H1 (cell line): Measurements from ENCODE around the gene TGFB1. TPM values are rescaled to one million over a fixed set of nuclear protein-coding genes. Genes with fewer than 3 reads are reported as not detected.

Experiments
- CTCF ChIA-PET: fragments of 300-600 bp; sonication (Branson Sonifier 250); formaldehyde crosslinking; loops from one replicate; lab custom pipeline; 2021; ENCODE audit not compliant: partially characterized antibody; lab: Charles Lee
- POLR2A ChIA-PET: fragments of 300-600 bp; sonication (Branson Sonifier 250); formaldehyde crosslinking; loops from one replicate; lab custom pipeline; 2021; ENCODE audit warnings: inconsistent platforms; ENCODE audit not compliant: partially characterized antibody; lab: Charles Lee
- DNase-seq, 2 experiments: peaks; one replicate each; pipeline versions ENCODE4 v3.0.0 to v3.0.0-alpha.2; 2010 to 2022; ENCODE audit warnings: low spot score in 2 of 2, low read depth in 1 of 2, mixed read lengths in 1 of 2
- FAIRE-seq: peaks from 2 replicates; lab custom pipeline; 2011; peaks lifted over from hg19 to GRCh38; lab: Jason Lieb, UNC
- H2AFZ ChIP-seq: 2 replicates; pipeline ENCODE4 v1.8.1; 2012; ENCODE audit warnings: low read length, inconsistent platforms
- H2AK5ac ChIP-seq: 2 replicates; pipeline ENCODE4 v1.6.1; 2013; ENCODE audit warnings: low read depth, low read length
- H2BK120ac ChIP-seq: replicated peaks from 2 replicates; pipeline ENCODE3; 2013; ENCODE audit warnings: low read depth, low read length, inconsistent platforms
- H2BK12ac ChIP-seq: 2 replicates; pipeline ENCODE4 v1.6.1; 2013; ENCODE audit warnings: low read depth, low read length
- H2BK15ac ChIP-seq: 2 replicates; pipeline ENCODE4 v1.6.1; 2013; ENCODE audit warnings: low read length
- H2BK20ac ChIP-seq: 2 replicates; pipeline ENCODE4 v1.6.1; 2013; ENCODE audit warnings: low read length
- H2BK5ac ChIP-seq: 2 replicates; pipeline ENCODE4 v1.6.1; 2013; ENCODE audit warnings: low read depth, low read length
- H3K14ac ChIP-seq: 2 replicates; pipeline ENCODE4 v1.6.1; 2013; ENCODE audit warnings: inconsistent platforms; ENCODE audit not compliant: insufficient read length
- H3K18ac ChIP-seq: 2 replicates; pipeline ENCODE4 v1.6.1; 2013; ENCODE audit warnings: low read length; ENCODE audit errors: extremely low read depth
- H3K23ac ChIP-seq: 2 replicates; pipeline ENCODE4 v1.6.1; 2013; ENCODE audit warnings: inconsistent platforms; ENCODE audit not compliant: insufficient read length
- H3K23me2 ChIP-seq: 2 replicates; pipeline ENCODE4 v1.6.1; 2013; ENCODE audit warnings: low read depth, low read length
- H3K27ac ChIP-seq: 2 replicates; pipeline ENCODE4 v1.6.1; 2011; ENCODE audit warnings: low read depth, low read length, inconsistent platforms
- H3K27me3 ChIP-seq, 4 experiments: replicated peaks in 1 of 4; 1 replicate in 1 of 4; 2 replicates in 3 of 4; pipeline versions ENCODE4 v1.6.1 to v1.8.1; 2011 to 2013; ENCODE audit warnings: low read length in 3 of 4, mild to moderate bottlenecking in 3 of 4, inconsistent platforms in 2 of 4, mixed read lengths in 2 of 4, moderate library complexity in 1 of 4; ENCODE audit not compliant: control insufficient read depth in 3 of 4, insufficient read depth in 3 of 4; ENCODE audit errors: extremely low read depth in 1 of 4
- H3K36me3 ChIP-seq, 4 experiments: 2 replicates each; pipeline versions ENCODE4 v1.6.1 to v1.8.1; 2011 to 2013; ENCODE audit warnings: mild to moderate bottlenecking in 4 of 4, low read length in 3 of 4, moderate library complexity in 2 of 4, control low read depth in 1 of 4, inconsistent platforms in 1 of 4; ENCODE audit not compliant: insufficient read depth in 4 of 4, control insufficient read depth in 2 of 4
- H3K4ac ChIP-seq: replicated peaks from 2 replicates; pipeline ENCODE3; 2013; ENCODE audit warnings: low read length, low read depth, mixed read lengths, inconsistent platforms; ENCODE audit not compliant: insufficient read length
- H3K4me1 ChIP-seq, 4 experiments: replicated peaks in 1 of 4; 1 replicate in 1 of 4; 2 replicates in 3 of 4; pipeline versions ENCODE4 v1.6.1 to v1.8.1; 2011 to 2013; ENCODE audit warnings: low read length in 3 of 4, inconsistent platforms in 2 of 4, mixed read lengths in 1 of 4; ENCODE audit not compliant: insufficient read depth in 4 of 4, control insufficient read depth in 3 of 4
- H3K4me2 ChIP-seq, 2 experiments: 2 replicates each; pipeline versions ENCODE4 v1.6.1 to v1.8.1; 2011 to 2013; ENCODE audit warnings: low read depth in 2 of 2, low read length in 2 of 2, control low read depth in 1 of 2, inconsistent platforms in 1 of 2, mild to moderate bottlenecking in 1 of 2; ENCODE audit not compliant: insufficient read depth in 1 of 2
- H3K4me3 ChIP-seq, 4 experiments: fragments of 200-600, 300-600 bp in 1 of 4; sonication (generic), shearing (Covaris generic), sonication (Bioruptor Twin) in 1 of 4; 2 replicates each; pipeline versions ENCODE4 v1.5.1 to v1.8.1; 2011 to 2016; ENCODE audit warnings: low read length in 4 of 4, low read depth in 3 of 4, control low read depth in 2 of 4, inconsistent platforms in 2 of 4, mild to moderate bottlenecking in 2 of 4, mixed read lengths in 1 of 4, moderate library complexity in 1 of 4; ENCODE audit not compliant: insufficient read depth in 2 of 4; ENCODE audit errors: extremely low read depth in 1 of 4
- H3K56ac ChIP-seq: replicated peaks from 2 replicates; pipeline ENCODE3; 2013; ENCODE audit warnings: low read depth, mild to moderate bottlenecking, mixed read lengths, low read length, inconsistent platforms; ENCODE audit not compliant: insufficient read length
- H3K79me1 ChIP-seq: 2 replicates; pipeline ENCODE4 v1.6.1; 2013; ENCODE audit warnings: low read depth, low read length, control low read depth
- H3K79me2 ChIP-seq, 2 experiments: 2 replicates each; pipeline versions ENCODE4 v1.6.1 to v1.8.1; 2012 to 2013; ENCODE audit warnings: low read length in 2 of 2, mild to moderate bottlenecking in 2 of 2, inconsistent platforms in 1 of 2; ENCODE audit not compliant: insufficient read depth in 2 of 2, control insufficient read depth in 1 of 2
- H3K9ac ChIP-seq, 4 experiments: replicated peaks in 1 of 4; 1 replicate in 1 of 4; 2 replicates in 3 of 4; pipeline versions ENCODE4 v1.6.1 to v1.8.1; 2011 to 2013; ENCODE audit warnings: low read depth in 3 of 4, low read length in 3 of 4, control low read depth in 2 of 4, mild to moderate bottlenecking in 2 of 4, moderate library complexity in 2 of 4, inconsistent platforms in 1 of 4; ENCODE audit errors: extremely low read depth in 1 of 4
- H3K9me3 ChIP-seq, 2 experiments: 2 replicates each; pipeline versions ENCODE4 v1.6.1 to v1.8.1; 2012 to 2013; ENCODE audit warnings: mild to moderate bottlenecking in 2 of 2, moderate library complexity in 2 of 2, control low read depth in 1 of 2, inconsistent platforms in 1 of 2, low read depth in 1 of 2, low read length in 1 of 2, mixed read lengths in 1 of 2; ENCODE audit not compliant: insufficient read depth in 2 of 2
- H4K20me1 ChIP-seq, 2 experiments: replicated peaks in 1 of 2; 2 replicates each; pipeline versions ENCODE3 to v1.8.1; 2011 to 2013; ENCODE audit warnings: inconsistent platforms in 2 of 2, low read length in 2 of 2, mild to moderate bottlenecking in 1 of 2; ENCODE audit not compliant: insufficient read depth in 2 of 2, control insufficient read depth in 1 of 2
- H4K5ac ChIP-seq: 2 replicates; pipeline ENCODE4 v1.6.1; 2013; ENCODE audit warnings: low read length, low read depth, mixed read lengths, inconsistent platforms; ENCODE audit not compliant: insufficient read length
- H4K8ac ChIP-seq: 2 replicates; pipeline ENCODE4 v1.8.0; 2013; ENCODE audit warnings: mild to moderate bottlenecking, moderate library complexity, low read length, inconsistent platforms; ENCODE audit not compliant: insufficient read depth; ENCODE audit errors: extremely low read depth
- H4K91ac ChIP-seq: replicated peaks from 2 replicates; pipeline ENCODE3; 2013; ENCODE audit warnings: low read length, mixed read lengths, inconsistent platforms; ENCODE audit not compliant: insufficient read length
- BACH1 ChIP-seq: IDR thresholded peaks from 2 replicates; pipeline ENCODE4 v1.6.1; 2012; ENCODE audit warnings: low read length, improper control_type of control experiment
- CTCF ChIP-seq, 3 experiments: IDR thresholded peaks; 1 replicate in 2 of 3; 2 replicates in 1 of 3; pipeline versions ENCODE4 v1.5.1 to v1.6.1; 2011; ENCODE audit warnings: low read length in 3 of 3, mild to moderate bottlenecking in 3 of 3, inconsistent platforms in 2 of 3, low read depth in 1 of 3, moderate library complexity in 1 of 3; ENCODE audit not compliant: insufficient read depth in 1 of 3; ENCODE audit errors: control extremely low read depth in 1 of 3
- GABPA ChIP-seq: IDR thresholded peaks from 2 replicates; pipeline ENCODE4 v1.6.1; 2011; ENCODE audit warnings: mild to moderate bottlenecking, low read length, moderate library complexity, borderline replicate concordance; ENCODE audit not compliant: insufficient read depth
- NANOG ChIP-seq: IDR thresholded peaks from 2 replicates; pipeline ENCODE4 v1.6.1; 2011; ENCODE audit warnings: low read length, low read depth, mild to moderate bottlenecking, inconsistent platforms; ENCODE audit not compliant: insufficient read depth, poor library complexity, severe bottlenecking
- RNF2 ChIP-seq: fragments of 200-900, 300-1000 bp; sonication (generic); IDR thresholded peaks from 2 replicates; pipeline ENCODE4 v1.7.1; 2016; ENCODE audit warnings: borderline replicate concordance, low read depth, mild to moderate bottlenecking, antibody characterized with exemption, low read length; ENCODE audit not compliant: poor library complexity, severe bottlenecking; ENCODE audit errors: missing control alignments
- SP2 ChIP-seq: IDR thresholded peaks from 2 replicates; pipeline ENCODE4 v1.6.1; 2012; ENCODE audit warnings: mild to moderate bottlenecking, low read length, inconsistent platforms
- whole genome bisulfite sequencing, 2 experiments: shearing (Covaris generic) in 1 of 2; methylation state at CpG; one replicate each; pipeline versions ENCODE4 v1.1.6 to v1.1.7; 2013 to 2015; ENCODE audit warnings: low lambda C conversion rate in 2 of 2, mixed read lengths in 2 of 2, inconsistent platforms in 1 of 2, low coverage in 1 of 2, missing lambda C conversion rate in 1 of 2; ENCODE audit not compliant: insufficient replicate concordance in 2 of 2, insufficient coverage in 1 of 2, insufficient read length in 1 of 2; ENCODE audit errors: extremely low coverage in 1 of 2, missing lambda C conversion rate in 1 of 2; 5-methylcytosine and 5-hydroxymethylcytosine counted together
- polyA plus RNA-seq, 7 experiments: library from polyadenylated mRNA; depleted of rRNA in 3 of 7; stranded (reverse) in 5 of 7; unstranded in 2 of 7; fragments of >200 nt in 5 of 7; fragments of 200-250 nt in 2 of 7; gene quantifications; 1 replicate in 5 of 7; 2 replicates in 1 of 7; 4 replicates in 1 of 7; pipeline versions ENCODE4 v1.2.1 to v1.2.3, GENCODE V29; 2011 to 2013; ENCODE audit warnings: missing spikeins in 2 of 7, mixed read lengths in 2 of 7
- total RNA-seq: library from RNA; stranded (reverse); fragmentation: NEBNext Ultra II Directional; extraction: Animal tissue kit (Norgen Biotek cat#: 25700); gene quantifications from 2 replicates; pipeline ENCODE4 v1.2.1, GENCODE V29; 2021
- TF ChIP-seq, protein P1 (sequence below): IDR thresholded peaks from 2 replicates; pipeline ENCODE4 v1.6.1; 2012; ENCODE audit warnings: inconsistent platforms

Gene TGFB1
- total and polyA plus RNA-seq, 2 of the 8 experiments (the other 6 are each of a cell fraction or from before 2014, with no cell fraction given): 1.7 to 10.6 TPM

DNA sequence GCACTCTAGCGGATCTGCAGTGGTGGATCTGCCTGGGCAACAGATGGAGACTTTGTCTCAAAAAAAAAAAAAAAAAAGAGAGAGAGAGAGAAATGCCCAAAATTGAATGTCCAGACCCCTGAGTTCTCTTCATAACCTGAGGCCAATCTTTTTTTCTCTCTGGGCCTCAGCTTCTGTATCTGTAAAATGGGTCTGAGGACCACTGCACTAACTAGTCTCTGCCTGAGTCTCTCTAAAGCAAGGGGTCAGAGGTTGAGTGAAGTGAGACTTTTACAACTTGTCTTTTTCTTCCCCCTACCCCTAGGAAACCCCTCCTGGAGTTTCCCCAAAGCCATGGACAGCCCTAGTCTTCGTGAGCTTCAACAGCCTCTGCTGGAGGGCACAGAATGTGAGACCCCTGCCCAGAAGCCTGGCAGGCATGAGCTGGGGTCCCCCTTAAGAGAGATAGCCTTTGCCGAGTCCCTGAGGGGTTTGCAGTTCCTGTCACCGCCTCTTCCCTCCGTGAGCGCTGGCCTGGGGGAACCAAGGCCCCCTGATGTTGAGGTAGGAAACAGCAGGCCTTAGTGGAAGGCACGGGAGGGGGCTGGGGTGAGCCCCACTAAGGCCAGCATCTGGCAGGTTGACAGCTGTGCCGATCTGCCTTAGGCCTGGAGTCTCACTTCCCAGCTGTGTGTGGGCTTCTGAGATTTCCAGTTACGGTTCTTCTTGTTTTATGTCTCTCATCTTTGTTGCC lies 24.4 kb upstream of the TGFB1 start:
- H3K4ac ChIP-seq: no peak overlapping the region
- H2BK12ac ChIP-seq: no peak overlapping the region
- H3K18ac ChIP-seq: no peak overlapping the region; the same call in 1 of the 2 replicates
- H4K91ac ChIP-seq: no peak overlapping the region
- no peak overlapping the region for H3K56ac ChIP-seq
- H3K4me2 ChIP-seq: no peak overlapping the region; a peak in 1 of 4 replicates
- no peak overlapping the region for H2BK5ac ChIP-seq
- ChIA-PET POLR2A (interaction anchor here (0.6 to 3.8 kb wide), 9 partner anchors 11 to 69 kb away, joined by 3 to 10 read pairs (median 4); partner anchors contain the start of genes B3GNT8, CCDC97 and DMAC2), CTCF (interaction anchor here (0.6 to 3.1 kb wide), 15 partner anchors 9 to 714 kb away, joined by 3 to 33 read pairs (median 3); partner anchors contain the start of gene TGFB1)
- H4K20me1 ChIP-seq: no peaks in the 10 kb centered on the region
- peaks cover 0 to 9% (median 2%) of the 10 kb centered on the region in 4 experiments; a peak in 4 of 7 replicates for H3K27me3 ChIP-seq
- peak; percentile 33 to 68 for DNase-seq
- no peak for FAIRE-seq
- no peak overlapping the region for H2AK5ac ChIP-seq
- no peak overlapping the region for H3K14ac ChIP-seq
- H3K4me1 ChIP-seq: peaks cover 0 to 5% (median 4%) of the 10 kb centered on the region in 4 experiments; a peak in 5 of 7 replicates
- no peaks in the 10 kb centered on the region for H3K79me2 ChIP-seq
- no peak overlapping the region for H3K27ac ChIP-seq
- no peak overlapping the region for H2BK15ac ChIP-seq
- no peak overlapping the region for H2BK20ac ChIP-seq
- no peak overlapping the region for H3K23ac ChIP-seq
- H3K23me2 ChIP-seq: peaks cover 12% of the 10 kb centered on the region
- 51% methylated on average over 9 of the region's 9 CpGs; no CpG with 5 or more reads in 1 of the 2 experiments for WGBS, 2 experiments
- H2AFZ ChIP-seq: no peak overlapping the region
- no peak overlapping the region for H3K4me3 ChIP-seq
- no peaks in the 10 kb centered on the region for H3K9me3 ChIP-seq
- no peak overlapping the region for H2BK120ac ChIP-seq
- H3K79me1 ChIP-seq: no peaks in the 10 kb centered on the region
- H4K8ac ChIP-seq: no peak overlapping the region
- no peaks in the 10 kb centered on the region; a peak in 1 of 8 replicates for H3K36me3 ChIP-seq
- no peak overlapping the region for H4K5ac ChIP-seq
- H3K9ac ChIP-seq: no peak overlapping the region
- TF ChIP-seq, protein P1, sequence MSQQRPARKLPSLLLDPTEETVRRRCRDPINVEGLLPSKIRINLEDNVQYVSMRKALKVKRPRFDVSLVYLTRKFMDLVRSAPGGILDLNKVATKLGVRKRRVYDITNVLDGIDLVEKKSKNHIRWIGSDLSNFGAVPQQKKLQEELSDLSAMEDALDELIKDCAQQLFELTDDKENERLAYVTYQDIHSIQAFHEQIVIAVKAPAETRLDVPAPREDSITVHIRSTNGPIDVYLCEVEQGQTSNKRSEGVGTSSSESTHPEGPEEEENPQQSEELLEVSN: no peak
- TF ChIP-seq NANOG: no peak
- no peak for TF ChIP-seq GABPA
- TF ChIP-seq CTCF (IDR thresholded peaks at IDR 0.05; ENCODE audit: control extremely low read depth in 1 of 3, insufficient read depth in 1 of 3, low read depth in 1 of 3, low read length in 3 of 3): peak; percentile 57 to 99 (median 70)
- TF ChIP-seq SP2: no peak
- TF ChIP-seq RNF2: no peak
- no peak for TF ChIP-seq BACH1
